CD14-positive monocyte (primary cell): ENCODE results near the gene CDH15. TPM values are rescaled to one million over a fixed set of nuclear protein-coding genes. Genes with fewer than 3 reads are reported as not detected.
"Not testable (repeated sequence)": the region's sequence is repeated elsewhere in the genome, so short reads cannot be mapped to it uniquely, and the experiment has no call there.

ENCODE experiments used
- DNase-seq, 3 donors: peaks; one replicate each; pipeline ENCODE4 v3.0.0-alpha.2; 2011 to 2022
- H2AFZ ChIP-seq: 2 replicates; pipeline ENCODE4 v1.6.0; 2012; ENCODE audit warnings: mild to moderate bottlenecking, low read depth, low read length, inconsistent platforms; ENCODE audit not compliant: insufficient read depth, poor library complexity, severe bottlenecking
- H3K27ac ChIP-seq, 2 donors: 1 replicate in 1 of 2; 2 replicates in 1 of 2; pipeline ENCODE4 v1.5.1; 2012 to 2013; ENCODE audit warnings: low read length in 2 of 2, control low read depth in 1 of 2, inconsistent platforms in 1 of 2, low read depth in 1 of 2, mild to moderate bottlenecking in 1 of 2
- H3K27me3 ChIP-seq, 2 donors: one replicate each; pipeline versions ENCODE4 v1.6.0 to v1.6.1; 2011 to 2013; ENCODE audit warnings: low read length in 2 of 2; ENCODE audit not compliant: control insufficient read depth in 2 of 2, insufficient read depth in 2 of 2
- H3K36me3 ChIP-seq, 2 donors: replicated peaks in 1 of 2; 1 replicate in 1 of 2; 2 replicates in 1 of 2; pipeline versions ENCODE4 v1.5.1 to v1.6.1; 2012 to 2013; ENCODE audit warnings: low read length in 2 of 2, control low read depth in 1 of 2, inconsistent platforms in 1 of 2, mild to moderate bottlenecking in 1 of 2; ENCODE audit not compliant: insufficient read depth in 2 of 2, control insufficient read depth in 1 of 2
- H3K4me1 ChIP-seq, 2 donors: 1 replicate in 1 of 2; 2 replicates in 1 of 2; pipeline versions ENCODE4 v1.5.1 to v1.6.1; 2012 to 2013; ENCODE audit warnings: low read length in 2 of 2, control low read depth in 1 of 2, inconsistent platforms in 1 of 2, mild to moderate bottlenecking in 1 of 2, moderate library complexity in 1 of 2; ENCODE audit not compliant: insufficient read depth in 2 of 2, control insufficient read depth in 1 of 2
- H3K4me2 ChIP-seq: replicated peaks from 2 replicates; pipeline ENCODE3; 2012; ENCODE audit warnings: low read length, moderate library complexity, mild to moderate bottlenecking; ENCODE audit not compliant: poor library complexity, severe bottlenecking; ENCODE audit errors: extremely low read depth
- H3K4me3 ChIP-seq, 3 experiments: fragments of 200-600 bp in 1 of 3; sonication (generic) in 1 of 3; replicated peaks in 1 of 3; 1 replicate in 2 of 3; 2 replicates in 1 of 3; pipeline ENCODE4 v1.5.1; 2011 to 2013; ENCODE audit warnings: low read length in 3 of 3, mild to moderate bottlenecking in 3 of 3, control low read depth in 2 of 3, low read depth in 2 of 3, inconsistent platforms in 1 of 3, moderate library complexity in 1 of 3
- H3K79me2 ChIP-seq: 2 replicates; pipeline ENCODE4 v1.6.0; 2012; ENCODE audit warnings: mild to moderate bottlenecking, control low read depth, inconsistent platforms, low read length, moderate library complexity; ENCODE audit not compliant: insufficient read depth
- H3K9ac ChIP-seq: 2 replicates; pipeline ENCODE4 v1.6.0; 2017; ENCODE audit warnings: low read length, mild to moderate bottlenecking; ENCODE audit not compliant: insufficient read depth, poor library complexity, severe bottlenecking
- H3K9me3 ChIP-seq, 2 donors: replicated peaks in 1 of 2; 1 replicate in 1 of 2; 2 replicates in 1 of 2; pipeline versions ENCODE4 v1.5.1 to v1.6.1; 2012 to 2013; ENCODE audit warnings: low read length in 2 of 2, control low read depth in 1 of 2; ENCODE audit not compliant: control insufficient read depth in 1 of 2, insufficient read depth in 1 of 2
- H4K20me1 ChIP-seq: 2 replicates; pipeline ENCODE4 v1.6.0; 2012; ENCODE audit warnings: mild to moderate bottlenecking, low read length, control low read depth, moderate library complexity; ENCODE audit not compliant: insufficient read depth
- H3K27ac Mint-ChIP-seq, 7 donors: one replicate each; pipeline ENCODE4 v1.8.0; 2020; ENCODE audit warnings: mild to moderate bottlenecking in 7 of 7, mixed read lengths in 7 of 7, moderate library complexity in 6 of 7, inconsistent platforms in 2 of 7
- H3K27me3 Mint-ChIP-seq, 3 donors: one replicate each; pipeline ENCODE4 v1.8.0; 2021 to 2022; ENCODE audit warnings: low read depth in 3 of 3, mild to moderate bottlenecking in 3 of 3, mixed read lengths in 3 of 3, moderate library complexity in 3 of 3, inconsistent platforms in 1 of 3
- H3K36me3 Mint-ChIP-seq, 2 donors: one replicate each; pipeline ENCODE4 v1.8.0; 2020; ENCODE audit warnings: mixed read lengths in 2 of 2, inconsistent platforms in 1 of 2, mild to moderate bottlenecking in 1 of 2
- H3K4me1 Mint-ChIP-seq: one replicate; pipeline ENCODE4 v1.8.0; 2020; ENCODE audit warnings: mild to moderate bottlenecking, mixed read lengths
- H3K4me3 Mint-ChIP-seq, 2 donors: one replicate each; pipeline ENCODE4 v1.8.0; 2020; ENCODE audit warnings: mild to moderate bottlenecking in 2 of 2, mixed read lengths in 2 of 2, moderate library complexity in 1 of 2
- H3K9me3 Mint-ChIP-seq, 7 donors: one replicate each; pipeline ENCODE4 v1.8.0; 2020 to 2022; ENCODE audit warnings: mixed read lengths in 7 of 7, mild to moderate bottlenecking in 6 of 7, moderate library complexity in 6 of 7, inconsistent platforms in 2 of 7
- WGBS: methylation state at CpG from one replicate; pipeline ENCODE4 v1.1.5; 2013; ENCODE audit warnings: missing lambda C conversion rate; ENCODE audit not compliant: insufficient coverage; 5-methylcytosine and 5-hydroxymethylcytosine counted together
- intact Hi-C, 2 donors: fragments of 100-400 bp; cut with micrococcal nuclease; formaldehyde crosslinking; loops; one replicate each; pipeline versions ENCODE4 v1.15.0 to v1.15.1; 2023
- polyA plus RNA-seq, 3 donors: library from polyadenylated mRNA; depleted of rRNA in 1 of 3; unstranded in 2 of 3; stranded (reverse) in 1 of 3; fragments of 300-500 nt in 2 of 3; fragments of >200 nt in 1 of 3; fragmentation: Illumina TruSeq in 2 of 3; gene quantifications; 1 replicate in 2 of 3; 2 replicates in 1 of 3; pipeline ENCODE4 v1.2.3, GENCODE V29; 2012 to 2021
- TF ChIP-seq, protein P1 (sequence below): fragments of 200-600 bp; IDR thresholded peaks from one replicate; pipeline ENCODE4 v1.8.0; 2022; ENCODE audit warnings: antibody characterized with exemption, mild to moderate bottlenecking

The CDH15 gene
- polyA plus RNA-seq, 3 donors = not detected

DNA sequence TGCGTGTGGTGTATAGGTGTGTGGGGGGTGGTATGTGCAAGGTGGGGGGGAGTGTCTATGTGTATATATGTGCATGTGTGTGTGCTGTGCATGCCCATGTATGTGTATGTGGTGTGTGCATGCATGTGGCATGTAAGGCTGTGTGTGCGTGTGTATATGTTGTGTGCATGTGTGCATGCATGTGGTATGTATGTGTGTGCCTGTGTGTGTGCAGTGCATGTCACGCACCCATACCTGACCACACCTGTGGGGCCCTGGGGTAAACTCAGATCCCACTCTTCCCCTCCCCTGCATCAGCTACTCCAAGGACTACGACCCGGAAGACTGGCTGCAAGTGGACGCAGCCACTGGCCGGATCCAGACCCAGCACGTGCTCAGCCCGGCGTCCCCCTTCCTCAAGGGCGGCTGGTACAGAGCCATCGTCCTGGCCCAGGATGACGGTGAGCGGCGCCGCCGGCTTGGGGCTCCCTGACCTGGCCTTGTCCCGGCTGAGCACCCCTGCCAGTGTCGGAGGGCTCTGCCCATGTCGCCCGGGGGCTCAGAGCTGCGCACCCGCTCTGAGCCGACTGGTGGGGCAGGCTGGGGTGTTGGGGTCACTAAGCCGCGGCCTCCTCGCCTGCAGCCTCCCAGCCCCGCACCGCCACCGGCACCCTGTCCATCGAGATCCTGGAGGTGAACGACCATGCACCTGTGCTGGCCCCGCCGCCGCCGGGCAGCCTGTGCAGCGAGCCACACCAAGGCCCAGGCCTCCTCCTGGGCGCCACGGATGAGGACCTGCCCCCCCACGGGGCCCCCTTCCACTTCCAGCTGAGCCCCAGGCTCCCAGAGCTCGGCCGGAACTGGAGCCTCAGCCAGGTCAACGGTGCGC lies 19.7 kb downstream of the CDH15 start:
- H3K27me3 ChIP-seq = peaks cover 0 to 16% of the 10 kb centered on the region in 2 donors
- H3K27ac ChIP-seq = no peak overlapping the region
- H3K4me3 ChIP-seq = no peak overlapping the region
- peak overlapping the region in 1 of 7 donors; percentile 20 for H3K27ac Mint-ChIP-seq
- TF ChIP-seq, protein P1, sequence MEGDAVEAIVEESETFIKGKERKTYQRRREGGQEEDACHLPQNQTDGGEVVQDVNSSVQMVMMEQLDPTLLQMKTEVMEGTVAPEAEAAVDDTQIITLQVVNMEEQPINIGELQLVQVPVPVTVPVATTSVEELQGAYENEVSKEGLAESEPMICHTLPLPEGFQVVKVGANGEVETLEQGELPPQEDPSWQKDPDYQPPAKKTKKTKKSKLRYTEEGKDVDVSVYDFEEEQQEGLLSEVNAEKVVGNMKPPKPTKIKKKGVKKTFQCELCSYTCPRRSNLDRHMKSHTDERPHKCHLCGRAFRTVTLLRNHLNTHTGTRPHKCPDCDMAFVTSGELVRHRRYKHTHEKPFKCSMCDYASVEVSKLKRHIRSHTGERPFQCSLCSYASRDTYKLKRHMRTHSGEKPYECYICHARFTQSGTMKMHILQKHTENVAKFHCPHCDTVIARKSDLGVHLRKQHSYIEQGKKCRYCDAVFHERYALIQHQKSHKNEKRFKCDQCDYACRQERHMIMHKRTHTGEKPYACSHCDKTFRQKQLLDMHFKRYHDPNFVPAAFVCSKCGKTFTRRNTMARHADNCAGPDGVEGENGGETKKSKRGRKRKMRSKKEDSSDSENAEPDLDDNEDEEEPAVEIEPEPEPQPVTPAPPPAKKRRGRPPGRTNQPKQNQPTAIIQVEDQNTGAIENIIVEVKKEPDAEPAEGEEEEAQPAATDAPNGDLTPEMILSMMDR = no peak
- no peaks in the 10 kb centered on the region for H3K9me3 ChIP-seq
- H3K9me3 Mint-ChIP-seq = peaks cover 0 to 4% (median 0%) of the 10 kb centered on the region in 7 donors
- no peaks in the 10 kb centered on the region for H4K20me1 ChIP-seq
- peak overlapping the region in 1 of 2 donors; percentile 40 for H3K4me3 Mint-ChIP-seq
- intact Hi-C loops = loop anchor here (5.0 to 10.0 kb wide), 2 partner anchors 86 to 739 kb away; partner anchors contain the start of gene ZFPM1 (in 1 of the 2)
- no peaks in the 10 kb centered on the region for H3K36me3 Mint-ChIP-seq
- H3K9ac ChIP-seq = no peak overlapping the region
- H3K27me3 Mint-ChIP-seq = peaks cover 17 to 27% (median 24%) of the 10 kb centered on the region in 3 donors
- H3K4me1 Mint-ChIP-seq = no peaks in the 10 kb centered on the region
- H3K79me2 ChIP-seq = no peaks in the 10 kb centered on the region
- no peak overlapping the region for H3K4me2 ChIP-seq
- no peaks in the 10 kb centered on the region for H3K36me3 ChIP-seq
- peak in 1 of 3 donors; percentile 8 for DNase-seq
- H2AFZ ChIP-seq = no peak overlapping the region
- H3K4me1 ChIP-seq = peaks cover 5 to 8% of the 10 kb centered on the region in 2 donors
- 84% methylated on average over 37 of the region's 44 CpGs for WGBS

DNA sequence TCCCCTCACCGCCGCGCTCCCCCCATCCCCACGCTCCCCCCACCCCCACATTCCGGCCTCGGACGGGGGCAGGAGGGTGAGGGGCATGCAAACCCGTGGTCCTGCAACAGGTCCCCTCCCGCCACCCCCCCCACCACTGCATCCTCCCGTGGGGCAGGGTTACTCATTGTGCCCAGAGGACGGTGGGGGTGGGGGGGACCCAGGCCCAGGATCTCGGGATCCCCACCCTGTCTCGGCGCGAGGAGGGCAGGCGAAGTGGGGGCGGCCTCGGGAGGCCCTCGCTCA lies 20.3 kb downstream of the CDH15 start:
- no peak for DNase-seq
- Histone ChIP-seq H3K9me3 (no peaks in the 10 kb centered on the region), H2AFZ (peak overlapping the region; percentile 61), H3K4me2 (peak overlapping the region; percentile 69), H3K4me3 (peak overlapping the region in 1 of 3 experiments; percentile 56), H3K4me1 (peaks cover 5 to 8% of the 10 kb centered on the region in 2 donors), H3K9ac (no peak overlapping the region), H3K27me3 (peaks cover 0 to 16% of the 10 kb centered on the region in 2 donors), H4K20me1 (no peaks in the 10 kb centered on the region), H3K79me2 (no peaks in the 10 kb centered on the region), H3K36me3 (no peaks in the 10 kb centered on the region), H3K27ac (no peak overlapping the region)
- Mint-ChIP-seq H3K4me1 (no peaks in the 10 kb centered on the region), H3K9me3 (peaks cover 0 to 4% (median 0%) of the 10 kb centered on the region in 7 donors), H3K27me3 (peaks cover 17 to 29% (median 24%) of the 10 kb centered on the region in 3 donors), H3K27ac (no peak overlapping the region), H3K36me3 (no peaks in the 10 kb centered on the region), H3K4me3 (no peak overlapping the region)
- intact Hi-C loops = loop anchor here (2.0 to 10.0 kb wide), 4 partner anchors 21 to 740 kb away; partner anchors contain the start of genes CDH15 (in 1 of the 2) and ZFPM1 (in 1 of the 2)
- 9% methylated on average over 8 of the region's 19 CpGs for WGBS
- TF ChIP-seq, protein P1 = no peak

DNA sequence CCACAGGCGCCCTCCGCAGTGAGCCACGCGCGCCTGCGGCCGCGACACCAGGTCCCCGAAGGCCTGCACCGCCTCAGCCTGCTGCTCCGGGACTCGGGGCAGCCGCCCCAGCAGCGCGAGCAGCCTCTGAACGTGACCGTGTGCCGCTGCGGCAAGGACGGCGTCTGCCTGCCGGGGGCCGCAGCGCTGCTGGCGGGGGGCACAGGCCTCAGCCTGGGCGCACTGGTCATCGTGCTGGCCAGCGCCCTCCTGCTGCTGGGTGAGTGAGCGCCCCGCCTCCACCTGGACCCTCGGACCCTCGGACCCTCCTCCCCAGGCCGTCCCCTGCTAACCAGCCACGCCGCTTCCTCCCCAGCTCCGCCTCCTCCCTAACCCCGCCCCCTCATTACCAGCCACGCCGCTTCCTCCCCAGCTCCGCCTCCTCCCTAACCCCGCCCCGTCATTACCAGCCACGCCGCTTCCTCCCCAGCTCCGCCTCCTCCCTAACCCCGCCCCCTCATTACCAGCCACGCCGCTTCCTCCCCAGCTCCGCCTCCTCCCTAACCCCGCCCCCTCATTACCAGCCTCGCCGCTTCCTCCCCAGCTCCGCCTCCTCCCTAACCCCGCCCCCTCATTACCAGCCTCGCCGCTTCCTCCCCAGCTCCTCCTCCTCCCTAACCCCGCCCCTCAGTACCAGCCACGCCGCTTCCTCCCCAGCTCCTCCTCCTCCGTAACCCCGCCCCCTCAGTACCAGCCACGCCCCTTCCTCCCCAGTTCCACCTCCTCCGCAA lies 20.8 kb downstream of the CDH15 start:
- not testable (repeated sequence) for H3K4me1 ChIP-seq, H4K20me1 ChIP-seq, H3K27ac Mint-ChIP-seq, H3K9ac ChIP-seq, H3K36me3 ChIP-seq, H3K4me1 Mint-ChIP-seq, H3K9me3 ChIP-seq, H3K4me3 Mint-ChIP-seq, H3K79me2 ChIP-seq, H3K27ac ChIP-seq, H3K36me3 Mint-ChIP-seq, H3K9me3 Mint-ChIP-seq
- peak overlapping the region in 1 of 3 experiments; percentile 56 for H3K4me3 ChIP-seq
- peak; percentile 65 to 90 (median 87) for DNase-seq
- 13% methylated on average over 51 of the region's 63 CpGs for WGBS
- peaks cover 17 to 30% (median 24%) of the 10 kb centered on the region in 3 donors for H3K27me3 Mint-ChIP-seq
- H3K27me3 ChIP-seq = peaks cover 0 to 16% of the 10 kb centered on the region in 2 donors
- H2AFZ ChIP-seq = peak overlapping the region; percentile 61
- intact Hi-C loops = loop anchor here (2.0 to 10.0 kb wide), 4 partner anchors 22 to 740 kb away; partner anchors contain the start of genes CDH15 (in 1 of the 2) and ZFPM1 (in 1 of the 2)
- H3K4me2 ChIP-seq = peak overlapping the region; percentile 69
